Measurements from ENCODE around the gene MAPT.

GRCh38 chr17:45975640-45976295 lies 81.4 kb downstream of the MAPT start:
- TF ChIP-seq RFX5 (IDR thresholded peaks at IDR 0.05; ENCODE audit: low read depth, low read length): no peak
- TF ChIP-seq CEBPB (IDR thresholded peaks at IDR 0.05; ENCODE audit: low read depth, low read length): no peak
- no peak for TF ChIP-seq CTCF (conservative IDR thresholded peaks at IDR 0.05; ENCODE audit: low read depth, low read length)
- no peak for TF ChIP-seq POLR2A (IDR thresholded peaks at IDR 0.05; ENCODE audit: low read depth, low read length)
- no peak for TF ChIP-seq SMC3 (IDR thresholded peaks at IDR 0.05; ENCODE audit: low read depth, low read length)
- TF ChIP-seq RAD21 (IDR thresholded peaks at IDR 0.05; ENCODE audit: low read length): no peak
- TF ChIP-seq CHD1 (IDR thresholded peaks at IDR 0.05; ENCODE audit: low read depth, low read length): no peak
- TF ChIP-seq MAFK (IDR thresholded peaks at IDR 0.05; ENCODE audit: low read depth, low read length): no peak
- no peak for TF ChIP-seq MAZ (IDR thresholded peaks at IDR 0.05; ENCODE audit: borderline replicate concordance, low read depth, low read length)
- TF ChIP-seq ELK1 (IDR thresholded peaks at IDR 0.05; ENCODE audit: borderline replicate concordance, low read depth, low read length): no peak
- TF ChIP-seq, protein P1, sequence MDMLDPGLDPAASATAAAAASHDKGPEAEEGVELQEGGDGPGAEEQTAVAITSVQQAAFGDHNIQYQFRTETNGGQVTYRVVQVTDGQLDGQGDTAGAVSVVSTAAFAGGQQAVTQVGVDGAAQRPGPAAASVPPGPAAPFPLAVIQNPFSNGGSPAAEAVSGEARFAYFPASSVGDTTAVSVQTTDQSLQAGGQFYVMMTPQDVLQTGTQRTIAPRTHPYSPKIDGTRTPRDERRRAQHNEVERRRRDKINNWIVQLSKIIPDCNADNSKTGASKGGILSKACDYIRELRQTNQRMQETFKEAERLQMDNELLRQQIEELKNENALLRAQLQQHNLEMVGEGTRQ (IDR thresholded peaks at IDR 0.05; ENCODE audit: low read depth, low read length): no peak
- TF ChIP-seq BHLHE40 (IDR thresholded peaks at IDR 0.05; ENCODE audit: low read depth, low read length): no peak
- TF ChIP-seq RCOR1 (IDR thresholded peaks at IDR 0.05; ENCODE audit: insufficient replicate concordance, low read length): no peak
- no peak for TF ChIP-seq MXI1 (IDR thresholded peaks at IDR 0.05; ENCODE audit: borderline replicate concordance, low read depth, low read length)

All from IMR-90 (cell line).